Stomach (tissue), 4 donors: ENCODE data around the gene SRMS.

ENCODE experiments used
- EP300 ChIP-seq: sonication (generic); formaldehyde crosslinking; IDR thresholded peaks from one replicate; pipeline ENCODE4 v1.6.1; 2017; ENCODE audit warnings: antibody characterized with exemption
- POLR2A ChIP-seq, 4 donors: fragments of 450-650 bp; IDR thresholded peaks; one replicate each; pipeline ENCODE4 v1.6.1; 2016; ENCODE audit warnings: antibody characterized with exemption in 4 of 4, control low read depth in 2 of 4, mild to moderate bottlenecking in 1 of 4, moderate library complexity in 1 of 4
- POLR2AphosphoS5 ChIP-seq, 3 donors: sonication (generic); formaldehyde crosslinking; IDR thresholded peaks; one replicate each; pipeline ENCODE4 v1.6.1; 2016; ENCODE audit warnings: antibody characterized with exemption in 3 of 3
- TF ChIP-seq, protein P1 (sequence below), 7 experiments: fragments of 450-650 bp in 4 of 7; fragments of 200-600 bp in 3 of 7; sonication (generic) in 3 of 7; IDR thresholded peaks; one replicate each; pipeline ENCODE4 v1.5.1; 2016 to 2019; ENCODE audit warnings: antibody characterized with exemption in 7 of 7, control low read depth in 2 of 7, mild to moderate bottlenecking in 1 of 7

- no peak for TF ChIP-seq POLR2A (IDR thresholded peaks at IDR 0.05)
- TF ChIP-seq, protein P1, sequence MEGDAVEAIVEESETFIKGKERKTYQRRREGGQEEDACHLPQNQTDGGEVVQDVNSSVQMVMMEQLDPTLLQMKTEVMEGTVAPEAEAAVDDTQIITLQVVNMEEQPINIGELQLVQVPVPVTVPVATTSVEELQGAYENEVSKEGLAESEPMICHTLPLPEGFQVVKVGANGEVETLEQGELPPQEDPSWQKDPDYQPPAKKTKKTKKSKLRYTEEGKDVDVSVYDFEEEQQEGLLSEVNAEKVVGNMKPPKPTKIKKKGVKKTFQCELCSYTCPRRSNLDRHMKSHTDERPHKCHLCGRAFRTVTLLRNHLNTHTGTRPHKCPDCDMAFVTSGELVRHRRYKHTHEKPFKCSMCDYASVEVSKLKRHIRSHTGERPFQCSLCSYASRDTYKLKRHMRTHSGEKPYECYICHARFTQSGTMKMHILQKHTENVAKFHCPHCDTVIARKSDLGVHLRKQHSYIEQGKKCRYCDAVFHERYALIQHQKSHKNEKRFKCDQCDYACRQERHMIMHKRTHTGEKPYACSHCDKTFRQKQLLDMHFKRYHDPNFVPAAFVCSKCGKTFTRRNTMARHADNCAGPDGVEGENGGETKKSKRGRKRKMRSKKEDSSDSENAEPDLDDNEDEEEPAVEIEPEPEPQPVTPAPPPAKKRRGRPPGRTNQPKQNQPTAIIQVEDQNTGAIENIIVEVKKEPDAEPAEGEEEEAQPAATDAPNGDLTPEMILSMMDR (IDR thresholded peaks at IDR 0.05) = no peak
- TF ChIP-seq EP300 = no peak
- no peak for TF ChIP-seq POLR2AphosphoS5 (IDR thresholded peaks at IDR 0.05)
Observed at GRCh38 chr20:63552481-63553249, 5.1 kb upstream of the SRMS start.
